H9 (cell line): ENCODE data around the gene SLC25A17. TPM values are rescaled to one million over a fixed set of nuclear protein-coding genes. Genes with fewer than 3 reads are reported as not detected.

Experiments
- DNase-seq: peaks from one replicate; pipeline ENCODE4 v3.0.0-alpha.2; 2017
- H2AFZ ChIP-seq: one replicate; pipeline ENCODE4 v1.6.1; 2013; ENCODE audit warnings: mild to moderate bottlenecking, low read length, control low read depth, moderate library complexity
- H2AK5ac ChIP-seq: 2 replicates; pipeline ENCODE4 v1.6.1; 2013; ENCODE audit warnings: low read length, control low read depth, mixed read lengths; ENCODE audit not compliant: insufficient read length
- H2BK120ac ChIP-seq: one replicate; pipeline ENCODE4 v1.6.1; 2013; ENCODE audit warnings: low read depth, mild to moderate bottlenecking, low read length, control low read depth, inconsistent platforms; ENCODE audit not compliant: poor library complexity, severe bottlenecking
- H2BK12ac ChIP-seq: 2 replicates; pipeline ENCODE4 v1.6.1; 2013; ENCODE audit warnings: low read length, control low read depth, mixed read lengths, low read depth; ENCODE audit not compliant: insufficient read length
- H2BK15ac ChIP-seq: 2 replicates; pipeline ENCODE4 v1.6.1; 2013; ENCODE audit warnings: low read depth, low read length, control low read depth
- H2BK20ac ChIP-seq: one replicate; pipeline ENCODE4 v1.6.1; 2013; ENCODE audit warnings: low read depth, mild to moderate bottlenecking, low read length, control low read depth, inconsistent platforms; ENCODE audit not compliant: poor library complexity, severe bottlenecking
- H2BK5ac ChIP-seq: 2 replicates; pipeline ENCODE4 v1.6.1; 2013; ENCODE audit warnings: low read length, control low read depth, mixed read lengths; ENCODE audit not compliant: insufficient read length
- H3K14ac ChIP-seq: 2 replicates; pipeline ENCODE4 v1.6.1; 2013; ENCODE audit warnings: low read length, control low read depth; ENCODE audit not compliant: insufficient read depth
- H3K18ac ChIP-seq: 2 replicates; pipeline ENCODE4 v1.6.1; 2013; ENCODE audit warnings: low read depth, mild to moderate bottlenecking, mixed read lengths, low read length, control low read depth; ENCODE audit not compliant: insufficient read length
- H3K23ac ChIP-seq: 2 replicates; pipeline ENCODE4 v1.6.1; 2013; ENCODE audit warnings: low read length, control low read depth, mixed read lengths, low read depth; ENCODE audit not compliant: insufficient read length
- H3K23me2 ChIP-seq: 2 replicates; pipeline ENCODE4 v1.6.1; 2013; ENCODE audit warnings: low read depth, mild to moderate bottlenecking, mixed read lengths, low read length, control low read depth; ENCODE audit not compliant: insufficient read length, poor library complexity, severe bottlenecking
- H3K27ac ChIP-seq: 2 replicates; pipeline ENCODE4 v1.5.1; 2013; ENCODE audit warnings: low read length, control low read depth, mixed read lengths, low read depth; ENCODE audit not compliant: insufficient read length
- H3K27me3 ChIP-seq: 2 replicates; pipeline ENCODE4 v1.6.1; 2013; ENCODE audit warnings: low read length, control low read depth, inconsistent platforms; ENCODE audit not compliant: insufficient read depth
- H3K4ac ChIP-seq: 2 replicates; pipeline ENCODE4 v1.6.1; 2013; ENCODE audit warnings: low read depth, mild to moderate bottlenecking, control low read depth, inconsistent platforms, low read length, moderate library complexity
- H3K4me1 ChIP-seq: 2 replicates; pipeline ENCODE4 v1.6.1; 2013; ENCODE audit warnings: low read length, control low read depth, inconsistent platforms; ENCODE audit not compliant: insufficient read depth
- H3K4me2 ChIP-seq: 2 replicates; pipeline ENCODE4 v1.6.1; 2013; ENCODE audit warnings: low read length, control low read depth, mixed read lengths; ENCODE audit not compliant: insufficient read length, insufficient read depth
- H3K56ac ChIP-seq: 2 replicates; pipeline ENCODE4 v1.6.1; 2013; ENCODE audit warnings: low read depth, mild to moderate bottlenecking, mixed read lengths, low read length, control low read depth; ENCODE audit not compliant: insufficient read length
- H3K79me1 ChIP-seq: 2 replicates; pipeline ENCODE4 v1.6.1; 2013; ENCODE audit warnings: low read depth, mild to moderate bottlenecking, moderate library complexity, low read length, control low read depth, inconsistent platforms; ENCODE audit not compliant: insufficient read depth, poor library complexity, severe bottlenecking
- H3K79me2 ChIP-seq: 2 replicates; pipeline ENCODE4 v1.6.1; 2013; ENCODE audit warnings: low read length, control low read depth, inconsistent platforms; ENCODE audit not compliant: insufficient read depth
- H3K9ac ChIP-seq: 2 replicates; pipeline ENCODE4 v1.6.1; 2013; ENCODE audit warnings: low read length, control low read depth, mixed read lengths; ENCODE audit not compliant: insufficient read length; ENCODE audit errors: extremely low read depth
- H3K9me3 ChIP-seq: one replicate; pipeline ENCODE4 v1.6.1; 2013; ENCODE audit warnings: low read depth, low read length, inconsistent platforms; ENCODE audit not compliant: control insufficient read depth
- H3T11ph ChIP-seq: one replicate; pipeline ENCODE4 v1.6.1; 2013; ENCODE audit warnings: mild to moderate bottlenecking, low read length, control low read depth, inconsistent platforms
- H4K20me1 ChIP-seq: one replicate; pipeline ENCODE4 v1.6.1; 2013; ENCODE audit not compliant: control insufficient read depth, insufficient read length, insufficient read depth
- H4K5ac ChIP-seq: 2 replicates; pipeline ENCODE4 v1.6.1; 2013; ENCODE audit warnings: low read depth, mild to moderate bottlenecking, mixed read lengths, low read length, control low read depth; ENCODE audit not compliant: insufficient read length
- H4K8ac ChIP-seq: replicated peaks from 2 replicates; pipeline ENCODE4 v1.6.1; 2013; ENCODE audit warnings: low read length, control low read depth, mixed read lengths, low read depth; ENCODE audit not compliant: insufficient read length
- H4K91ac ChIP-seq: 2 replicates; pipeline ENCODE4 v1.6.1; 2013; ENCODE audit warnings: low read depth, mild to moderate bottlenecking, moderate library complexity, mixed read lengths, low read length, control low read depth; ENCODE audit not compliant: insufficient read length
- H3K27ac Mint-ChIP-seq, 3 experiments: 2 replicates in 2 of 3; 3 replicates in 1 of 3; pipeline ENCODE4 v1.8.0; 2020 to 2021; ENCODE audit warnings: mixed read lengths in 3 of 3, mild to moderate bottlenecking in 1 of 3, moderate library complexity in 1 of 3
- H3K27me3 Mint-ChIP-seq: 2 replicates; pipeline ENCODE4 v1.8.0; 2021; ENCODE audit warnings: low read depth, mild to moderate bottlenecking, moderate library complexity, mixed read lengths
- H3K36me3 Mint-ChIP-seq, 3 experiments: 2 replicates in 2 of 3; 3 replicates in 1 of 3; pipeline ENCODE4 v1.8.0; 2020 to 2021; ENCODE audit warnings: low read depth in 3 of 3, mixed read lengths in 3 of 3; ENCODE audit not compliant: insufficient read depth in 1 of 3
- H3K4me1 Mint-ChIP-seq, 2 experiments: 2 replicates each; pipeline ENCODE4 v1.8.0; 2020; ENCODE audit warnings: mixed read lengths in 2 of 2
- H3K4me3 Mint-ChIP-seq, 2 experiments: 2 replicates in 1 of 2; 3 replicates in 1 of 2; pipeline ENCODE4 v1.8.0; 2020 to 2021; ENCODE audit warnings: mild to moderate bottlenecking in 2 of 2, mixed read lengths in 2 of 2, moderate library complexity in 1 of 2
- H3K9me3 Mint-ChIP-seq, 2 experiments: 2 replicates in 1 of 2; 3 replicates in 1 of 2; pipeline ENCODE4 v1.8.0; 2020; ENCODE audit warnings: mild to moderate bottlenecking in 2 of 2, mixed read lengths in 2 of 2, moderate library complexity in 1 of 2
- CTCF ChIP-seq: fragments of 200-600 bp; sonication (generic); conservative IDR thresholded peaks from 3 replicates; pipeline ENCODE4 v1.8.0; 2021; ENCODE audit warnings: antibody characterized with exemption, mild to moderate bottlenecking
- WGBS: extraction: QIAGEN DNeasy Blood & Tissue Kit; methylation state at CpG from one replicate; pipeline ENCODE4 v1.1.7; 2013; ENCODE audit warnings: missing lambda C conversion rate, low lambda C conversion rate, mixed read lengths; ENCODE audit not compliant: insufficient read length; ENCODE audit errors: extremely low coverage; 5-methylcytosine and 5-hydroxymethylcytosine counted together
- total RNA-seq: library from RNA; stranded (reverse); gene quantifications from 2 replicates; pipeline ENCODE4 v1.2.1, GENCODE V29; 2021

The SLC25A17 gene
- total RNA-seq, 1 experiment from 2014 or later = 26.5 TPM

GRCh38 chr22:40758390-40758789, 60.8 kb downstream of the SLC25A17 start:
- no peak for DNase-seq
- Histone ChIP-seq H3K9ac (no peak overlapping the region), H3K56ac (no peak overlapping the region), H3K27me3 (no peaks in the 10 kb centered on the region), H2BK5ac (no peak overlapping the region), H3T11ph (no peak overlapping the region), H2BK12ac (no peak overlapping the region), H3K4me1 (no peaks in the 10 kb centered on the region; the same call in 1 of the 2 replicates), H3K79me2 (no peaks in the 10 kb centered on the region), H4K91ac (no peak overlapping the region), H2BK120ac (no peak overlapping the region), H2AK5ac (no peak overlapping the region), H2AFZ (no peak overlapping the region), H2BK20ac (no peak overlapping the region), H4K5ac (no peak overlapping the region), H2BK15ac (no peak overlapping the region), H3K23me2 (no peaks in the 10 kb centered on the region), H3K14ac (no peak overlapping the region), H3K27ac (no peak overlapping the region), H4K20me1 (no peaks in the 10 kb centered on the region), H3K18ac (no peak overlapping the region), H4K8ac (no peak overlapping the region), H3K4me2 (no peak overlapping the region), H3K79me1 (no peaks in the 10 kb centered on the region), H3K23ac (no peak overlapping the region), H3K9me3 (no peaks in the 10 kb centered on the region), H3K4ac (no peak overlapping the region)
- Mint-ChIP-seq H3K4me3 (no peak overlapping the region), H3K27me3 (no peaks in the 10 kb centered on the region; the same call in 1 of the 2 replicates), H3K36me3 (no peaks in the 10 kb centered on the region; a peak in 1 of 7 replicates), H3K9me3 (peaks cover 0 to 4% of the 10 kb centered on the region in 2 experiments; a peak in 1 of 5 replicates), H3K27ac (no peak overlapping the region), H3K4me1 (peaks cover 19% of the 10 kb centered on the region in 2 experiments)
- no peak for TF ChIP-seq CTCF
- WGBS = no CpG with 5 or more reads among the region's 3 CpGs
